Hypothalamus (tissue), 51 donors: Measurements from ENCODE around the gene MTO1.
"Not testable (repeated sequence)": the region's sequence is repeated elsewhere in the genome, so short reads cannot be mapped to it uniquely, and the experiment has no call there.

ENCODE experiments used
- DNase-seq, 51 donors: peaks; one replicate each; lab custom pipeline; 2025; lab: John Stamatoyannopoulos, UW

The MTO1 gene

GRCh38 chr6:73503027-73503772 lies 41.7 kb downstream of the MTO1 start:
- no peak for DNase-seq

DNA sequence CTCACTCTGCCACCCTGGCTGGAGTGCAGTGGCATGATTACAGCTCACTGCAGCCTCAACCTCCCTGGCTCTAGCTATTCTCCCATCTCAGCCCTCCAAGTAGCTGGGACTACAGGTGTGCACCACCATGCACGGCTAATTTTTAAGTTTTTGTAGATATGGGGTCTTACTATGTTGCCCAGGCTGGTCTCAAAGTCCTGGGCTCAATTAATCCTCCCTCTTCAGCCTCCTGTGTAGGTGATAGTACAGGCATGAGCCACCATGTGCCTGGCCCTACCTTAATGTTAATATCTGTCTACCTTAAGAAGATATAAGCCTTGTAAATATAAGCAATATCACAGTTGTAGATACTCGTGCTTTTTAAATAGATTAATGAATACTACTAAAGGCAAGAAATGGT lies 42.6 kb downstream of the MTO1 start:
- no peak for DNase-seq

DNA sequence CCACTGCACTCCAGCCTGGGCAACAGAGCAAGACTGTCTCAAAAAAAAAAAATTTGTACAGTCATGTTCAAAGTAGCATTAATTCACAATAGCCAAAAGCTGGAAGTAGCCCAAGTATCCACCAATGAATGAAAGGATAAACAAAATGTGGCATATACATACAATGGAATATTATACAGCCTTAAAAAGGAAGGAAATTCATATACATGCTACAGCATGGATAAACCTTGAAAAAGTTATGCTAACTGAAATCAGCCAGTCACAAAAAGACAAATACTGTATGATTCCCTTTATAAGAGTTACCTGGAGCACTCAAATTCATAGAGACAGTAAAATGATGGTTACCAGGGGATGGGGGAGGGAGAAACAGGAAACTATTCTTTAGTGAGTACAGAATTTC lies 43.6 kb downstream of the MTO1 start:
- DNase-seq, result no peak

- DNase-seq, result not testable (repeated sequence)
Measured at GRCh38 chr6:73505705-73506104, 44.2 kb downstream of the MTO1 start.

- DNase-seq, result no peak
Measured at GRCh38 chr6:73506246-73506645, 44.7 kb downstream of the MTO1 start.

GRCh38 chr6:73508776-73509175 lies 47.2 kb downstream of the MTO1 start:
- DNase-seq, result no peak

- DNase-seq, result no peak
Measured at GRCh38 chr6:73509851-73510250, 48.3 kb downstream of the MTO1 start.

GRCh38 chr6:73511796-73512195 lies 50.3 kb downstream of the MTO1 start:
- no peak for DNase-seq

GRCh38 chr6:73513496-73513854 lies 51.9 kb downstream of the MTO1 start:
- DNase-seq, result no peak

DNA sequence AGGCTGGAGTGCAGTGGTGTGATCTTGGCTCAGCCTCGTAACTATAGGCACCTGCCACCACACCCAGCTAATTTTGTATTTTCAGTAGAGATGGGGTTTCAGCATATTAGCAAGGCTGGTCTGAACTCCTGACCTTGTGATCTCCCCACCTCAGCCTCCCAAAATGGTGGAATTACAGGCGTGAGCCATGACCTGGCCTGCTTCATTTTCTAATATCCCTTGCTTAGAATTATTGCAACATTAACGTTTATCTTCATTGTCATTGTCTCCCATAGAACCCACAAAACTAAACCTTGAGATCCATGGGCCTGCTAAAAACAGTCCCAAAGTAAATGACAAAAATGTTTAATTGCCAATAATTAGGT lies 53.2 kb downstream of the MTO1 start:
- no peak for DNase-seq

GRCh38 chr6:73515204-73515655 lies 53.7 kb downstream of the MTO1 start:
- no peak for DNase-seq

GRCh38 chr6:73516514-73517489 lies 55.3 kb downstream of the MTO1 start:
- DNase-seq, result no peak

- peak in 1 of 51 donors; percentile 6 for DNase-seq
Measured at GRCh38 chr6:73518100-73518981, 56.8 kb downstream of the MTO1 start.

GRCh38 chr6:73518982-73519881 lies 57.7 kb downstream of the MTO1 start:
- not testable (repeated sequence) for DNase-seq

GRCh38 chr6:73519926-73520687 lies 58.6 kb downstream of the MTO1 start:
- peak in 46 of 51 donors; percentile 4 to 67 (median 50) for DNase-seq

DNA sequence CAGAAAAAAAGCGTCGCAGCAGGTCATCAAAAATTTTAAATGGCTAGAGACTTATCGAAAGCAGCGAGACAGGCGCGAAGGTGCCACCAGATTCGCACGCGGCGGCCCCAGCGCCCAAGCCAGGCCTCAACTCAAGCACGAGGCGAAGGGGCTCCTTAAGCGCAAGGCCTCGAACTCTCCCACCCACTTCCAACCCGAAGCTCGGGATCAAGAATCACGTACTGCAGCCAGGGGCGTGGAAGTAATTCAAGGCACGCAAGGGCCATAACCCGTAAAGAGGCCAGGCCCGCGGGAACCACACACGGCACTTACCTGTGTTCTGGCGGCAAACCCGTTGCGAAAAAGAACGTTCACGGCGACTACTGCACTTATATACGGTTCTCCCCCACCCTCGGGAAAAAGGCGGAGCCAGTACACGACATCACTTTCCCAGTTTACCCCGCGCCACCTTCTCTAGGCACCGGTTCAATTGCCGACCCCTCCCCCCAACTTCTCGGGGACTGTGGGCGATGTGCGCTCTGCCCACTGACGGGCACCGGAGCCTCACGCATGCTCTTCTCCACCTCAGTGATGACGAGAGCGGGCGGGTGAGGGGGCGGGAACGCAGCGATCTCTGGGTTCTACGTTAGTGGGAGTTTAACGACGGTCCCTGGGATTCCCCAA lies 59.3 kb downstream of the MTO1 start, which contains the start of gene EEF1A1:
Gene EEF1A1, minus strand, starts transcription at position 345 of the 663 bp plus-strand sequence. CDS start 1,006 bp downstream, outside the sequence.
- peak in 50 of 51 donors; percentile 94 to 100 (median 99) for DNase-seq

DNA sequence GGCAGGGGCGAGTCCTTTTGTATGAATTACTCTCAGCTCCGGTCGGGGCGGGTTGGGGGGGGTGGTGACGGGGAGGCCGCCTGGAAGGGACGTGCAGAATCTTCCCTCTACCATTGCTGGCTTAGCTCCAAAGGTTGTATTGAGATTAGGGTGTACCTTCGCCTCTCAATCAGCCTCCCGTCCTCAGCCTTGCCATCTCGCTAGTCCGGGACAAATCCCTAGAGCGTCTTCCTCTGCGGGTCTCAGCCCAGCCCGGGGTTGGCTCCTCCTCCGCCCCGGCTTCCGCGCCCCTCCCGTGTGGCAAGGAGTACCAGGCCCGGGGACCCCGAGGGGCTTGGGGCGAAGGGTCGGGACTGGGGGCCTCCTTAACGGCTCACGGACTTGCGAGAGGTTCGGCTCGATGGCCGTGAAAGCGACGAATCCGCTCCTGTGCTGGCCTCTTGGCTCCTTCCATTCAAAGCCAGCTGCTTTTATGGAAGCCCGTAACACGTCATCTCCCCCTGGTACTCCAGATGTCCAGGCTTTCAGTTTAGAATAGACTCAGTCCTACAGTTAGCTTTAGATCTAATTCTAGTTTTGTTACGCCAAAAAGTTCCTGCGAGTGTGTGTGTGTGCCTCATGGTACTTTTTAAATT lies 59.9 kb downstream of the MTO1 start:
- peak in 33 of 51 donors; percentile 75 to 98 (median 92) for DNase-seq
